Measurements from ENCODE around the gene HARS2. TPM values are rescaled to one million over a fixed set of nuclear protein-coding genes. Genes with fewer than 3 reads are reported as not detected.
"Not testable (repeated sequence)": the region's sequence is repeated elsewhere in the genome, so short reads cannot be mapped to it uniquely, and the experiment has no call there.

Gene HARS2
- total RNA-seq, 2 experiments from 2014 or later, result 26.1 TPM

DNA sequence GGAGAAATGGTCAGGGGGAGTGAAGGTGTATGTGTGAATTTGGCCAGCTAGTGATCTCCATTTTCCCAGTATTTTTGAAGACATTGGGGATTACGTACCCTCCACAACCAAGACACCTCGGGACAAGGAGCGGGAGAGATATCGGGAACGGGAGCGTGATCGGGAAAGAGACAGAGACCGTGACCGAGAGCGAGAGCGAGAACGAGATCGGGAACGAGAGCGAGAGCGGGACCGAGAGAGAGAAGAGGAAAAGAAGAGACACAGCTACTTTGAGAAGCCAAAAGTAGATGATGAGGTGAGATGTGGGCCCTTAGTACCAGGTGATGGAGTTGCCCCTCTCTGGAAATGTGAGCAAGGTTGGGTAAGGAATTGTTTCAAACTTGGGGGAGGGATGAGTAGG is 32.4 kb upstream of the HARS2 start:
- ATAC-seq, result no peak
- intact Hi-C loops (cut with micrococcal nuclease), result no loop called here
- Mint-ChIP-seq H3K36me3 (ENCODE audit: low read depth) (peaks cover 59% of the 10 kb centered on the region), H3K9me3 (no peaks in the 10 kb centered on the region), H3K27me3 (no peaks in the 10 kb centered on the region), H3K4me3 (no peak overlapping the region), H3K4me1 (ENCODE audit: low read depth) (peaks cover 4% of the 10 kb centered on the region), H3K27ac (no peak overlapping the region)
- DNase-seq, result no peak
- POLR2A ChIA-PET, result interaction anchor here (0.5 to 1.0 kb wide), 3 partner anchors 32 to 266 kb away, joined by 3 read pairs; partner anchors contain the start of genes HARS1 and HARS2
- TF ChIP-seq CTCF (IDR thresholded peaks at IDR 0.05), result no peak
- CTCF ChIA-PET, result interaction anchor here (0.7 kb wide), 1 partner anchor 12 kb away, joined by 3 read pairs; the partner anchor contains the start of genes IK and NDUFA2

- H3K4me1 Mint-ChIP-seq (ENCODE audit: low read depth); H3K9me3 Mint-ChIP-seq; DNase-seq; CTCF ChIA-PET; H3K27me3 Mint-ChIP-seq; H3K27ac Mint-ChIP-seq; intact Hi-C loops (cut with micrococcal nuclease); POLR2A ChIA-PET; ATAC-seq; H3K4me3 Mint-ChIP-seq: not testable (repeated sequence)
- peaks cover 55% of the 10 kb centered on the region for H3K36me3 Mint-ChIP-seq (ENCODE audit: low read depth)
Measured at GRCh38 chr5:140660371-140660770, 30.9 kb upstream of the HARS2 start.

DNA sequence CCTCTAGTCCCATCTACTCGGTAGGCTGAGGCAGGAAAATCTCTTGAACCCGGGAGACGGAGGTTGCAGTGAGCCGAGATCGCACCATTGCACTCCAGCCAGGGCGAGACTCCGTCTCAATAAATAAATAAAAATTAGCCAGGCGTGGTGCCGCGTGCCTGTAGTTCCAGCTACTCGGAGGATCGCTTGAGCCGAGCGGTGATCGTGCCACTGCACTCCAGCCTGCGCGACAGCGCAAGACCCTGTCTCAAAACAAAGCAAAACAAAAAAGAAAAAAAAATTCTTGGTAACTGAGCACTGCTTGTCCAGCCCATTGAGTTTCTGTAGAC is 27.3 kb upstream of the HARS2 start:
- ChIA-PET POLR2A (interaction anchor here (1.0 to 5.5 kb wide), 10 partner anchors 10 to 263 kb away, joined by 3 to 37 read pairs (median 4); partner anchors contain the start of genes EIF4EBP3, HARS1, HARS2 and IK), CTCF (interaction anchor here (1.1 to 1.9 kb wide), 2 partner anchors 8 to 16 kb away, joined by 3 to 4 read pairs; partner anchors contain the start of genes IK and NDUFA2)
- no peak for TF ChIP-seq CTCF (IDR thresholded peaks at IDR 0.05)
- ATAC-seq (no peak), DNase-seq (no peak)
- intact Hi-C loops (cut with micrococcal nuclease), result no loop called here
- no peaks in the 10 kb centered on the region for H3K9me3 Mint-ChIP-seq
- H3K4me1 Mint-ChIP-seq (ENCODE audit: low read depth), result peaks cover 26% of the 10 kb centered on the region
- no peaks in the 10 kb centered on the region for H3K27me3 Mint-ChIP-seq
- H3K27ac Mint-ChIP-seq, result peak overlapping the region; percentile 95
- peak overlapping the region; percentile 99 for H3K4me3 Mint-ChIP-seq
- peaks cover 72% of the 10 kb centered on the region for H3K36me3 Mint-ChIP-seq (ENCODE audit: low read depth)

DNA sequence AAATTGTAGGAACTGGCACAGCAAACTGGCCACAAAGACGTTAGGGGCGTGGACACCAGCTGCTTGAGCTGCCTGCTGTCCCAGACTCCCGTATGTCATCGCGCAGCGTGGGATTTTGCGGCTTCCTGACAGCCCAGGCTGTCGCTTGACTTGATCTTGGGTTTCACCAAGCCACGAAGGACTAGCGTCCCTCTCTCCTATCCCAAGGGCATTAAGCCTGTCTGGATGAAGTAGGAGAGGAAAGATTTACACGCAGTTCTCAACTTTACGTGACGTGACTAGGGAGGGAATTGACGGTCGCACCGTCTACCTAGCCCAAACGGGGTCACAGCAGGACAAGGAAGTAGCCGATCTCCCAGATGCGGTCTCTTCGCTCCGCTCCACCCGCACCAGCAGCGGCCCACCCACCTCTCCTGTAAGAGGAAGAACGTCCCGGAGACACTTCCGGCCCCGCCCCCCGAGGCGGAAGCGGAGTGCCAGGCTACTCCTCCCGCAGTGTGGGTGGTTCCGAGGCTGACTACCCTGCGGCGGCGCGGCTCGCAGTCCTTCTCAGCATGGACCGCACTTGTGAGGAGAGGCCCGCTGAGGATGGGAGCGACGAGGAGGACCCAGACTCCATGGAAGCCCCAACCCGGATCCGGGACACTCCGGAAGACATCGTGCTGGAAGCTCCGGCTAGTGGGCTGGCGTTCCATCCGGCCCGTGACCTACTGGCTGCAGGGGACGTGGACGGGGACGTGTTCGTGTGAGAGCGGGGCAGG is 26.7 kb upstream of the HARS2 start, which contains the start of gene WDR55:
Gene WDR55, plus strand, starts transcription at position 546 of the 761 bp plus-strand sequence. Its CDS starts 9 bp downstream, at position 555.
- intact Hi-C loops (cut with micrococcal nuclease), result no loop called here
- Mint-ChIP-seq H3K27ac (peak within 1 kb of the TSS; percentile 95), H3K4me1 (ENCODE audit: low read depth) (peaks cover 26% of the 10 kb centered on the region), H3K36me3 (ENCODE audit: low read depth) (peaks cover 73% of the 10 kb centered on the region), H3K27me3 (no peaks in the 10 kb centered on the region), H3K4me3 (peak within 1 kb of the TSS; percentile 99), H3K9me3 (no peaks in the 10 kb centered on the region)
- ATAC-seq (peak; percentile 96), DNase-seq (peak; percentile 97)
- POLR2A ChIA-PET, result interaction anchor here (1.0 to 5.5 kb wide), 15 partner anchors 10 to 318 kb away, joined by 3 to 37 read pairs (median 4); partner anchors contain the start of genes EIF4EBP3, HARS1, HARS2 and HBEGF
- TF ChIP-seq CTCF (IDR thresholded peaks at IDR 0.05), result no peak
- CTCF ChIA-PET, result interaction anchor here (1.1 to 1.9 kb wide), 3 partner anchors 9 to 22 kb away, joined by 3 to 4 read pairs (median 3); partner anchors contain the start of genes IK and NDUFA2

DNA sequence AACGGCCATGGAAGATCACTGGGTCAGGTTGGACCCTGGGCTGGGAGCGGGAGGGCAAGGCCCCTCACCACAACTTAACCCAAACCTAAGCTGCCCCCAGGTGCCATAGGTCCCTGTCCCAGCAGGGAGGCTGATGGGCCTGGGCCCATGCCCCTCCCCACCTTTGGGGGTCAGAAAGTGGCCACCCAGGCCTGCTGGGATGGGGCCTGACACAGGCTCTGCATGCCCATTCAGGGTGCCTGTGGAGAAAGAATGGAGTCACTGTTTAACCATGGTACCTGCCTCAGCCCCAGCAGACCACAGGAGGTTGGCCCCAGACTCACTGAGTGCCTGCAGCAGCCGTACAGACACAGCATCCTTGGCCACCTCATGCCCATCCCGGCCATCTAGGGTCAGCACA is 20.2 kb upstream of the HARS2 start:
- CTCF ChIA-PET; H3K9me3 Mint-ChIP-seq; ATAC-seq; H3K27me3 Mint-ChIP-seq; intact Hi-C loops (cut with micrococcal nuclease); H3K27ac Mint-ChIP-seq; DNase-seq; H3K4me3 Mint-ChIP-seq: not testable (repeated sequence)
- POLR2A ChIA-PET, result interaction anchor here (0.6 to 1.0 kb wide), 2 partner anchors 8 to 20 kb away, joined by 3 read pairs; partner anchors contain the start of genes HARS1 and HARS2
- peaks cover 62% of the 10 kb centered on the region for H3K36me3 Mint-ChIP-seq (ENCODE audit: low read depth)
- peaks cover 18% of the 10 kb centered on the region for H3K4me1 Mint-ChIP-seq (ENCODE audit: low read depth)
